Amniotic stem cell (primary cell): Measurements from ENCODE around the gene RNU6-9.
"Not testable (repeated sequence)": the region's sequence is repeated elsewhere in the genome, so short reads cannot be mapped to it uniquely, and the experiment has no call there.

Experiments used
- DNase-seq: peaks from one replicate; lab custom pipeline; 2025; lab: John Stamatoyannopoulos, UW

The RNU6-9 gene

DNA sequence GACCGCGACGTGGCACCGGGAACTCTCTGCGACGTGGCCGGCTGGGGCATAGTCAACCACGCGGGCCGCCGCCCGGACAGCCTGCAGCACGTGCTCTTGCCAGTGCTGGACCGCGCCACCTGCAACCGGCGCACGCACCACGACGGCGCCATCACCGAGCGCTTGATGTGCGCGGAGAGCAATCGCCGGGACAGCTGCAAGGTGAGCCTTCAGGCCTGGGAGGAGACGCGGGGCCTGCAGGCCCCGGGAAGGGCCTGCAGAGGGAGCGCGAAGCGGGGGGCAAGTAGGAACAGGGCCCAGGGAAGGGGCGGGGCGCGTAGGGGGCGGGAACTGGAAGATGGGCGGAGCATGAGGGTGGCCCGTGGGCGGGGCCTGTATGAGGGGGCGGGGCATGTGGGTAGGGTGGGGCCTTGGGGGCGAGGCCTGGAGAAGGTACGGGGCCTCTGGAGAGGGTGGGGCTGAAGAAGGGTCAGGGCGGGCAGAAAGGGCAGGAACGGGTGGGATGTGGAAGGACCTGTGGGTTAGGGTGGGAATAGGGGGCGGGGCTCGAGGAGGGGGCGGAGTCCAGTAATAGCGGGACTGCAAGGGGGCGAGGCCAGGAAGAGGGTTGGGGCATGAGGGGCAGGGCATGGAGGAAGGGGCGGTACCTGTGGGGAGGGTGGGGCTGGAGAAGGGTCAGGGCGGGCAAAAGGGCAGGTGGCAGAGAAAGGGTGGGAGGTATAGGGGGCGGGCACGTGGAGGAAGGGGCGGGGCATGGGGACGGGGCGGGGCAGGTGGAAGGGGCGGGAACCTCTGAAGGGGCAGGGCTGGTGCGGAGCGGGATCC, 31.3 kb upstream of the RNU6-9 start:
- no peak for DNase-seq

DNA sequence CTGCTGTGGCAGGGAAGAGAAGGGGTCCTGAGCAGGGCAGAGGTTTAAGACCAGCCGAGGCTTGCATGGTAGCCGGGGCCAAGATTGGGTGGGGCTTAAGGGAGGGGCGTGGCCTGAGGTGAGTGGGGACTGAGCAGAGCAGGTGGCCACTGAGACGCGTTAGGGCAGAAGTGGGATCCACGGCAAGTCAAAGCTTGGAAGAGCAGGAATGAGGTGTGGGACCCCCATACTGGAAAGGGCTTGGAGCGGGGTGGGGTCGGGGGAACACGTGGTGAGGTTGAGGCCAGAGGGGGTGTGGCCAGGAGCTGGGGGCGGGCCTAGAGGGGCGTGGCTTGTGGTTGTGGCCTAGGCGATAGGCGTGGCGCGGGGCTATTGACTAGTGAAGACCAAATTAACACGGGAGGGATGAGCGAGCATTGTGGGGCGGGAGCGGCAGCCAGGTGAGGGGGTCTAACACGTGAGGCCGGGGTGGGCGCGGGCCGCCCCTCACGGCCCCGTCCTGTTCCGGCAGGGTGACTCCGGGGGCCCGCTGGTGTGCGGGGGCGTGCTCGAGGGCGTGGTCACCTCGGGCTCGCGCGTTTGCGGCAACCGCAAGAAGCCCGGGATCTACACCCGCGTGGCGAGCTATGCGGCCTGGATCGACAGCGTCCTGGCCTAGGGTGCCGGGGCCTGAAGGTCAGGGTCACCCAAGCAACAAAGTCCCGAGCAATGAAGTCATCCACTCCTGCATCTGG, 30.5 kb upstream of the RNU6-9 start:
- DNase-seq, result no peak

DNA sequence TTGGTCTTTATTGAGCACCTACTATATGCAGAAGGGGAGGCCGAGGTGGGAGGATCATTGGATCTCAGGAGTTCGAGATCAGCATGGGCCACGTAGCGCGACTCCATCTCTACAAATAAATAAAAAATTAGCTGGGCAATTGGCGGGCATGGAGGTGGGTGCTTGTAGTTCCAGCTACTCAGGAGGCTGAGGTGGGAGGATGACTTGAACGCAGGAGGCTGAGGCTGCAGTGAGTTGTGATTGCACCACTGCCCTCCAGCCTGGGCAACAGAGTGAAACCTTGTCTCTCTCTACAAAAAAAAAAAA, 30.0 kb upstream of the RNU6-9 start:
- DNase-seq, result no peak

DNA sequence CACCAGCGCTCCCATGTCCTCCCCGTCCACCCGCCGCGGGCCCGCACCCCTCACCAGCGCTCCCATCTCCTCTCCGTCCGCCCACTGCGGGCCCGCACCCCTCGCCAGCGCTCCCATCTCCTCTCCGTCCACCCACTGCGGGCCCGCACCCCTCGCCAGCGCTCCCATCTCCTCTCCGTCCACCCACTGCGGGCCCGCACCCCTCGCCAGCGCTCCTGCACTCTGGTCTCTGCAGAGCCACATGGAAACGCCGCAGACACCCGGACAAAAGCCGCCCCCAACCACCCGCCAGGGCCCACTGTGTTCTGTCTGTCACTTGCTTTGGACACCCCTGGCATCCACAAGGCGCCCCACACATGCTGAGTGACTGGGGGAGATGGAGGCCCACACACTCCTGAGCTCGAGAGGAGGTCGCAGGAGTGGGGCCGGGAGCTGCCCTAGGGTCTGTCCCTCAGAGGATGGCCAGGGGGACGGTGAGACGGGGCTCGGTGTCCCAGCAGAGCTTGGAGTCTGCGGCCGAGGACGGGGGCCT, 26.4 kb upstream of the RNU6-9 start:
- DNase-seq, result no peak

DNA sequence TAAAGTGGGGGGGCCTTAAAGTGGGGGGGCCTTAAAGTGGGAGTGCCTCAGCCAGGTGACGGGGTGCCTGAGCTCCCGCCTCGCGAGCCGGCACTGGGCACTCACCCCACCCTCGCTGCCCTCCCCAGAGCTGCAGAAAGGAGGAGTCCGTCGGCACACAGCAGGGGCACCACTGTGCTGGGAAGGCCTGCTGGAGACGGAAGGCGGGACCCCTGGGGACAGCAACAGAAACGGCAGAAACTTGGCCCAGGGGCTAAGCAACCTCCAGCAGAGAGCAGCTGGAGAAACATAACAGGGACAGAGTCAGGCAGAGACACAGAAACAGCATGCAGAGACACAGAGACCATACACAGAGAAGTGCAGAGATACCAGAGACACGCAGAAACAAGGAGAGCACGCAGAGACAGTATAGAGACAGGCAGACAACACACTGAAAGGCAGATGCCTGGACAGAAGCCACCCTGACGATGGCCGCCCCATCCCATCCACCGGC, 25.9 kb upstream of the RNU6-9 start:
- no peak for DNase-seq

DNA sequence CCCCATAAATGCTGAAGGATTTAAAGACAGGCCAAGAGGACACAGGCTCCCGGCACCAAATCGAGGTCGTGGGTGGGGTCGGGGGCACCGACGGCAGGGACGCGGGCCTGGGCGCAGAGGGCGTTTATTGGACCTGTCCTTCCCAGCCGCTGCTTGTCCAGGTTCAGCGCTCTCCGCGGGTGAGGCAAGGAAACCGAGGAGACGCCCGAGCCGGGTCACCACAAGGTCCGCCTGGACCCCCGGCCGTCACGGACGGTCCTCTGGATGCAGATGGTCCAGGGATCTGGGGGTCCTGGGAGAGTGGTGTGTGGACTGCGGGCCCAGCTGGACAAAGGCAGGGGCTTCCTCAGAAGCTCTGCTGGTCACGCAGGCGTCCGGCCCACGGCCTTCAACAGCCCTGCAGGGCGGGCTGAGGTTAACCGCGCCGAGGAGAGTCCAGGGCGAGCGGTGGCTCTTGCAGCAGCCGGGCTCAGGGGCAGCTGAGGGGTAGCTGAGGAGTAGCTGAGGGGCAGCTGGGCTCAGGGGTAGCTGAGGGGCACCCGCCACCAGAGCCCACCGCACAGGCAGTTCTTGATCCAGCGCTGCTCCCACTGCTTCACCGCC, 25.3 kb upstream of the RNU6-9 start:
- no peak for DNase-seq

DNA sequence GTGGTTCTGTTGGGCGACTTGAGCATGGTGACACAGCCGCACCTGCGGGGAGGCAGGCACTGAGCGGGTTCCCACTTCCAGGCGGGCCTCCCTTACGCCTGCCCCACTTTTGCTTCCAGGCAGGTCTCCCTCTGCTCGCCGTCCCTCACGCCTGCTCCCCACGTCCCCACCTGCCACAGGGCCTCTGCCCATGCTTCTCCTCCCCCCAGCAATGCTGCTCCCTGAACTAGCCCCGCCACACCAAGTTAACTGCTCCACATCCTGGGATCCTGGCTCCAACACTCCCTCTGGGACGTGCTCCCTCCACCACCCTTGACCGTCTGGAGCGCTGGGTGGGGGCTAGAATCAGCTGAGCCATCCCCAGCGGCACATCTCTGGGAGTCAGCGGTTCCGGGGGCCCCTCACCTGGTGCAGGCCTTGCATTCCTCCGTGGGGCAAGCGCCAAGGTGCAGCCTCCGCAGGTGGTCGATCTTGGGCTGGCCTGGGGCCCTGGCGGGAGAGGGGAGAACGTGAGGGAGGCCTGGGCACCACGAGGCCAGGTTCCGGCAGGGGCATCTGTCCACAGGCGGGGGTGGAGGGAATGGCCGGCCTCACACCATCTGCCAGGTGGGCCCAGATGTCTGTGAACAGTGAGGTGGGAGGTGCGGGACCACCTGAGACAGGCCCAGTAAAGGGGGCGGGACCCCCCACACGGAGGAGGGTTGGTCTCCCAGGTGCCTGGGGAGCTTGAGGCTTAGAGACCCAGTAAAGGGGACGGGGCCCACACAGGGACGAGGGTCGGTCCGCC, 24.6 kb upstream of the RNU6-9 start:
- DNase-seq, result no peak

DNA sequence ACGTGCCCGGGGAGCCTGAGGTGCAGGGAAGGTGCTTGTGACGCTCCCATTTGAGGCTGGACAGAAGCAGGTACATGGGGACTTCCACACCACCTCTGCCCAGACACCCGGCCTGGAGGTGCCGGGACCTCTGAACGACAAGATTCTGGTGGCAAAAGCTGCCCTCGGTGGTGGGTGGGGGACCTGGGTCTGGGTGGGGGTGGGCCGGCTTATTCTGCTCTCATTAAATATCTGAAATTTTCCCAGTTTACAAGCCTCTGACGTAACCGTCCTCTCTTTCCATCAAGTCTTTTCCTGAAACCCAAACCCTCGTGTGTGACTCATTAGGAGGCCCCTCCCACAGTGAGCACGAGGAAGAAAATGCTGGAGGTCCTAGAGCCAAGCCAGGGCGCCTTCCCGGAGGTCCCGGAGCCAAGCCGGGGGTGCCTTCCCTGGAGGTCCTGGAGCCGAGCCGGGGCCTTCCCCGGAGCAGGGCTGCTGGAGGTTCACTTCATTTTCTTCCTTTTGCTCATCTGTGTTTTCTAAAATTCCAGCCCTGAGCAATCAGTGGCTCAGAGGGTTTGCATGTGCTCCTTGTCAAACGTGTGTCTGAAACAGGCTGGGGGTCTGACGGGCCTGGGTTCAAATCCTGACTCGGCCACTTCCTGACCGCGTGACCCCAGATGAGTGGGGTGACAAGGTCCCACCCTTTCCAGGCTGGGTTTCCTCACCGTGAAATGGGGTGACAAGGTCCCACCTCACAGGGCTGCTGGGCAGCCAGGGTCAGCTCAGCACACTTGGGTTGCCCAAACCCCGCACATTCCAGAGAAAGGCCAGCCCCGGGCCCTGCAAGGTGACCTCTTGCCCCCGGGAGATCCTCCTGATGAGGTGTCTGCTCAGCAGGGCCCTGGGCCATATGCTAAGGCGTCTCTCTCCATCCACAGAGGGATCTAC, 23.8 kb upstream of the RNU6-9 start:
- peak; percentile 90 for DNase-seq

DNA sequence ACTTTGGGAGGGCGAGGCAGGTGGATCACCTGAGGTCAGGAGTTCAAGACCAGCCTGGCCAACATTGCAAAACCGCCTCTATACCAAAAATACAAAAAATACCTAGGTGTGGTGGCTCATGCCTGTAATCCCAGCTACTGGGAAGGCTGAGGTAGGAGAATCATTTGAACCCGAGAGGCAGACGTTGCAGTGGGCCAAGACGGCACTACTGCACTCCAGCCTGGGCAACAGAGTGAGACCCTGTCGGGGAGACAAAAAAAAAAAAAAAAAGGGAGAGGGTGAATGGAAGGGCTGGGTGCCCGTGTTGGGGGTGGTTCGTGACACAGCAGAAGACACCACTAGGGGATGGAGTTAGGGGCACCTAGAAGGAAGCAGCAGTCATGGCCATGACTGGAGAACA, 23.0 kb upstream of the RNU6-9 start:
- no peak for DNase-seq

DNA sequence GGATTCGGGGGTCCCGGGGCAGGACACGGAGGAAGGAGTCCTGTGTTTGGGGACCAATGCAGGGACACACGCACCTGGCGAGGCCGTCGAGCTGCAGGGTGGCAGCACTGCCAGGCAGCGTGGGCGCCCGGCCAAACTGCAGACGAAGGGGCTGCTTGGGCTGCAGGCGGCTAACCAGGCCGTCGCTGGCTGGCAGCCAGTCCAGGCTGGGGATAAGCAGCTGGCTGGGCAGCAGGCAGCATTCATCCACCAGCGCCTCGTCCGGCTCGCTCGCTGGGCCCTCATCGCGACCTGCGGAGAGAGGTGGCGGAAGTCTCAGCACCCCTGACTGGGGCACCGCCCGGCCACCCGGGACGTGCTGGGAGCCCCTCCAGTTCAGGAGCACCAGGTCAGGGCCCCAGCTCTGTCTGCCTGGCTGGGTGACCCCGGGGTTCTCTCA, 22.3 kb upstream of the RNU6-9 start:
- DNase-seq, result no peak

DNA sequence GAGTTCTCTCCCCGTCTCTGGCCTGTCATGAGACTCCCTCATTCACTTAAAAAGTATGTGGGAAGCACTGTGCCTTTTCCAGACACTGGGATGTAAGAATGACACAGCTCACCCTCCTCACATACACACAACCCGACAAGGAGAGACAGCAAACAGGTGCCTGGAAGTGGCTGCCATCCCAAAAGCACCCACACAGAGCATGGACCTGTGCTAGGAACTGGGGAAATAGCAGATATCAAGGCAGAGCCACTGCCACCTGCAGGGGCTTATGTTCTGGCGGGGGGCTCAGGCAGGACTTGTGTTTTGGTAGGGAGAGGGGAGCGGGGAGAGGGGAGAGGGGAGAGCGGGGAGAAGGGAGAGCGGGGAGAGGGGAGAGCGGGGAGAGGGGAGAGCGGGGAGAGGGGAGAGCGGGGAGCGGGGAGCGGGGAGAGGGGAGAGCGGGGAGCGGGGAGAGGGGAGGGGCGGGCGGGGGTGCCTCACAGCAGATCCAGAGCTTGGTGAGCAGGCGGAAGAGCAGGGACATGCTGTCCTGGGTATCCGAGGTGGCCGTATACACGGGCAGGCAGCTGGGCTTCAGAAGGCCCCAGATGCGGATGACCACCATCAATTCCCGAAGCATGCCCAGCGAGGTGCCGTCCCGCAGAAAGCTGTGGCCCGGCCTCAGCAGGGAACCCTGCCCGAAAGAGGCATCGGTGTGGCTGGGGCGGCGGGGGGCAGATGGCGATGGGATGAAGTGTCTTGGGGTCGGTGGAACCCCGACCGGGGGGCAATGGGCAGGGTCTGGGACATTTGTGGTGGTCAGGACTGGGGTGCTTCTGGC, 21.6 kb upstream of the RNU6-9 start:
- DNase-seq, result no peak

DNA sequence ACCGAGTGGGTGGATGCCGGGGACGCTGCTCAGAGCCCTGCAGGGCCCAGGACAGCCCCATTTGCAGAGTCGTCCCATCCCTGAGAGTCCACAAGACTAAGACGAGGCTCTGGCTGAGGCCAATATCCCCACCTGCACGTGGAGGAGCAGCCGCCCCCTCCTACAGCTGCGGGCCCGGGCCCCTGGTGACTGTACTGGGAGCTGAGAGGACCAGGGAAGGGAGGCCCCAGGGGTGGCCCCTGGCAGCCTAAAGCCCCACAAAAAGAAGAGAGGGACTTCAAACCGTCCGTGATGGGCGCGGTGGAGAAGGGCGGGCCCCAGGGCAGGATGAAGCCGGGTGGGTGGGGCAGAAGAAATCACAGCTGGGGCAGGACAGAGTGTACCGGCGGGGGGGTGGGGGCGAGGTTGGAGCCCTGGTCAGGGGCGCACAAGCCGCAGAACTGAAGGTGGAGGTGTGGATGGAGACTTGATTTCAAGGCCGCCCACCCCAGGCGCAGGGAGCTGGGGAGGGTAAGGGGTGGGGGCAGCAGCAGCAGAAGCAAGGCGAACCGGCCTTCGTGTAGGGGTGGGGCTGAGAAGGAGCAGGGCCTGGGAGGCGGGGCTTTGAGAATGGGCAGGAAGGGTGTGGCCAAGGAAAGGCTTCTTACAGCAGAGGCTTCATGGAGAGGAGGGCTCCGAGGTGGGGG, 20.9 kb upstream of the RNU6-9 start:
- DNase-seq, result no peak

DNA sequence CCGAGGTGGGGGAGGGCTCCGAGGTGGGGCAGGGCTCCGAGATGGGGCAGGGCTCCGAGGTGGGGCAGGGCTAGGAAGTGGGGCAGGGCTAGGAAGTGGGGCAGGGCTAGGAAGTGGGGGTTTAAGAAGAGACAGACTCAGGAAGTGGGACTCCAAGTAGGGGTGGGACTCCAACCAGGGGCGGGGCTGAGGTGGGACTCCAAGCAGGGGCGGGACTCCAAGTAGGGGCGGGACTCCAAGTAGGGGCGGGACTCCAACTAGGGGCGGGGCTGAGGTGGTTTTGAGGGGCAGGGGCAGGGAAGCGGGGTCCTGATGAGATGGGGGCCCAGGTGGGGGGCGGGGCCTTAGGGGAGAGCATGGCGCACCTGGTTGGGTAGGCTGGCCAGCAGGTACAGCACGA, 20.2 kb upstream of the RNU6-9 start:
- no peak for DNase-seq

DNA sequence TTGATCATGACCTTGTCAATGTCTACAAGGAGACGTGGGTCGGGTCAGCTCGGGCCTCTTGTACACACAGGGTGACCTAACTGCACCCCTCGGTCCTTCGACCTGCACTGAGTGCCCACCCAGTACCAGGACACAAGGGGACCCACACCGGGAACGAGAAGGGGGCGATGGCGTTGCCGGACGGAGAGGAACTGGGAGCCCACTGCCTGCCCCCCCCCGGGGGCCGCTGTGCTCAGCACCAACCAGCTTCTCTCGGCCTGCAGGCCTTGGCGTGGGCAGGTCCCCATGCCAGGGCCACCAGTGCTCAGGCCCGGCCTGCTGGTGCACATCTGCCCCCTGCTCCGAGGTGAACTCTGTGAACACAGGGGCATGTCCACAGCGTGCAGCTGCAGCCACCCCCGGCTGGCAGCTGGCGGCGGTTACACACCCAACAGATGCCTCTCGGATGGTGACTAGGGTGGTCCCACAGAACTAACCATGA, 19.7 kb upstream of the RNU6-9 start:
- DNase-seq, result no peak

DNA sequence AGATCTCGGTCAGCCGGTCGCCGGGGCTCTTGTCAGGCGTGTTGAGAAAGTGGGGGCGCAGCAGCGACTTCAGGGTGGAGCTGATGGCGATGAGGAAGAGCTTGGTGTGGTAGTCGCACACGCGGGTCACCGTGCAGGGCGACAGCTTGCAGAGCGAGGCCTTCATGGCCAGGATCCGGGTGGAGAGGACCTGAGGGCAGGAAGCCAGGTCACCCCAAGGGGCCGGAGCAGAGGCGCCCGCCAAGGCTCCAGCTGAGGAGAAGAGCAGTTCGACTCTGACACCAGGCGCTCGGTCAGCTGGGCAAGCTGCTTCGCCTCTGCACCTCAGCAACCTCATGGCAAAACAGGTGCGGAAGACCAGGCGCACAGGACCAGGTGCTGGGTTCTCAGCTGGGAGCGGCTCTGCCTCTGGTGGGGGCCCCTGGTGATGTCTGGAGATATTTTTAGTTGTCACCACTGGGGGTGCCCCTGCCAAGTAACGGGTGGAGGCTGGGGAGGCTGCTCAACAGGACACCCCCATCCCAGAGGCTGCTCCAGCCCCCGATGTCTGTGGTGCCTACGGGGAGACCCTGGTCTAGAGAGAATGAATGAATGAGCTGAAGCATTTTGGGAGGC, 17.9 kb upstream of the RNU6-9 start:
- DNase-seq, result no peak

DNA sequence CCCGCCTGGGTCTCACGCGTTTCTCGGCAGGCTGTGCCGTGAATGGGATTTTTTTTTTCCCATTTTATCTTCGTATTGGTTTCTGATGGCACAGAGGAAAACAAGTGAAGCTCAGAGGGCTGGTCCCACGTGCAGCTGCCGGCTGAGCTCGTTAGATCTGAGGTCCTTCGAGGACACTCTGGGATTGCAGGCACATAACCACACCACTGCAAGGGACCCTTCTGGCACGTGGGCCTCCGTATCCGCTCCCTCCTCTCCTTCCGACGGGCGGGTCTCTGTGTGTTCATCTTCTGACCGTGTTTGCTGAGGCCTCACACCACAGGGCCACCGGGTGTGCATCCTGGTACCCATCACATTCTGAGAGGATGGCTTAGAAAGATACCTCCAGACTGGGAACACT, 17.2 kb upstream of the RNU6-9 start:
- DNase-seq, result no peak

DNA sequence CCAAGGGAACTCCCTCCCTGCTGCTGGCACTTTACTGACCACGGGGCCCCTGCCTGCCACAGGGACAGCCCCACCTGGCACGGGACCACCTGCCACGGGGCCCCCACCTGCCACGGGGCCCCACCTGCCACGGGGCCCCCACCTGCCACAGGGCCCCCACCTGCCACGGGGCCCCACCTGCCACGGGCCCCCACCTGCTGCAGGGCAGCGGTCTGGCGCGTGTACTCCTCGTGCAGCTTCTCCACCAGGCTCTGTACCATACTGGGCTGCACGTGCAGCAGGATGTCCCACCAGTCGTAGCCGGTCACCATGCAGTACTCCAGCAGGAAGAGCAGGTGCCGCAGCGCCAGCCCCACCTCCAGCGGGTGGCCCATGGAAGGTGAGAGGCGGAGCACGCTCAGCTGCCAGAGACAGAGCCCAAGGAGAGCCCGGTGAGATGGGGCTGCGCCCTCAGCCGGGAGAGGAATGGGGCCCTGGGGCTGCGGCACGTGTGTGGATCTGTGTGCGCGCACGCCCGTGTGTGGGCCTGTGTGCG, 16.4 kb upstream of the RNU6-9 start:
- DNase-seq, result no peak

DNA sequence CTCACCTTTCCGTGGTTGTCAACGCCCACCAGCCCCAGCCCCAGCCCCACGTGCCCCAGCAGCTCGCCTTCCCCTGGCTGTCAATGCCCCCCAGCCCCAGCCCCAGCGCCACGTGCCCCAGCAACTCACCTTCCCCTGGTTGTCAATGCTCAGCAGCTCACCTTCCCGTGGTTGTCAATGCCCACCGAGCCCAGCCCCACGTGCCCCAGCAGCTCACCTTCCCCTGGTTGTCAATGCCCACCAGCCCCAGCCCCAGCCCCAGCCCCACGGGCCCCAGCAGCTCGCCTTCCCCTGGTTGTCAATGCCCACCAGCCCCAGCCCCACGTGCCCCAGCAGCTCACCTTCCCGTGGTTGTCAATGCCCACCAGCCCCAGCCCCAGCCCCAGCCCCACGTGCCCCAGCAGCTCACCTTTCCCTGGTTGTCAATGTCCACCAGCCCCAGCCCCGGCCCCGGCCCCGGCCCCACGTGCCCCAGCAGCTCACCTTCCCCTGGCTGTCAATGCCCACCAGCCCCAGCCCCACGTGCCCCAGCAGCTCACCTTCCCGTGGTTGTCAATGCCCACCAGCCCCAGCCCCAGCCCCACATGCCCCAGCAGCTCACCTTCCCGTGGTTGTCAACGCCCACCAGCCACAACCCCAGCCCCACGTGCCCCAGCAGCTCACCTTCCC, 15.2 kb upstream of the RNU6-9 start:
- DNase-seq, result not testable (repeated sequence)
